K562 treated with DMSO at 1 percent for 12 hours (cell line): ENCODE measurements around the gene RCC1. TPM values are rescaled to one million over a fixed set of nuclear protein-coding genes. Genes with fewer than 3 reads are reported as not detected.

Source experiments
- total RNA-seq: library from RNA; unstranded; fragments of 300-600 nt; gene quantifications from 2 replicates; pipeline ENCODE4 v1.2.3, GENCODE V29; 2022; ENCODE audit not compliant: insufficient read depth

RCC1 gene
- 131 and 197 TPM in 2 replicates for total RNA-seq

GRCh38 chr1:28505406-28506187, at the start of gene RCC1:
TSS of gene RCC1 (plus strand) at chr1:28506043. CDS start at chr1:28529867, 23,824 bp downstream.

GRCh38 chr1:28552758-28553663, 47.2 kb downstream of the RCC1 start, which contains the start of gene TRNAU1AP:
TSS of gene TRNAU1AP (plus strand) at chr1:28553085. CDS start at chr1:28553111, 26 bp downstream.

Other genes starting within 250 kb of the RCC1 start
- 89.0 and 152 TPM in 2 replicates for gene SESN2, start 246.5 kb upstream of the RCC1 start, total RNA-seq
- 33.1 and 36.1 TPM in 2 replicates for gene MED18, start 177.0 kb upstream of the RCC1 start, total RNA-seq
- gene PHACTR4, start 136.3 kb upstream of the RCC1 start, total RNA-seq = 16.7 and 35.0 TPM in 2 replicates
- 33.6 and 39.1 TPM in 2 replicates for gene TRNAU1AP, start 47.0 kb downstream of the RCC1 start, total RNA-seq
- 0.75 and 0.97 TPM in 2 replicates for gene RAB42, start 86.2 kb downstream of the RCC1 start, total RNA-seq
- gene TAF12, start 137.0 kb downstream of the RCC1 start, total RNA-seq = 33.3 and 49.4 TPM in 2 replicates
- gene RNU11, start 142.6 kb downstream of the RCC1 start, total RNA-seq = not detected in 2 replicates
- gene GMEB1, start 162.7 kb downstream of the RCC1 start, total RNA-seq = 7.1 and 14.2 TPM in 2 replicates
- gene YTHDF2, start 230.9 kb downstream of the RCC1 start, total RNA-seq = 31.3 and 79.7 TPM in 2 replicates